Cardiac muscle cell (in vitro differentiated cells and primary cell): Measurements from ENCODE around the gene RNF182. TPM values are rescaled to one million over a fixed set of nuclear protein-coding genes. Genes with fewer than 3 reads are reported as not detected.
A peak's percentile ranks its signal among the peaks of the same experiment; 100 is the strongest.

Experiments used
- DNase-seq, 2 donors: peaks; one replicate each; pipeline versions ENCODE4 v3.0.0 to v3.0.0-alpha.2; 2010 to 2017; ENCODE audit warnings: low read depth in 1 of 2, low spot score in 1 of 2
- H3K27ac ChIP-seq: fragments of 200-600 bp; sonication (generic); 2 replicates; pipeline ENCODE4 v1.5.1; 2016
- H3K27me3 ChIP-seq: fragments of 200-600 bp; sonication (generic); 2 replicates; pipeline ENCODE4 v1.6.0; 2016; ENCODE audit warnings: control low read depth
- H3K36me3 ChIP-seq: fragments of 200-600 bp; sonication (generic); 2 replicates; pipeline ENCODE4 v1.5.1; 2016; ENCODE audit warnings: control low read depth
- H3K4me1 ChIP-seq: fragments of 200-600 bp; sonication (generic); 2 replicates; pipeline ENCODE4 v1.8.1; 2017; ENCODE audit warnings: low read depth, mild to moderate bottlenecking, mixed run types
- H3K4me3 ChIP-seq: fragments of 200-600 bp; sonication (generic); 2 replicates; pipeline ENCODE4 v1.5.1; 2016; ENCODE audit warnings: mild to moderate bottlenecking
- H3K9me3 ChIP-seq: fragments of 200-600 bp; sonication (generic); 2 replicates; pipeline ENCODE4 v1.5.1; 2017; ENCODE audit warnings: low read depth, mild to moderate bottlenecking, control low read depth
- CTCF ChIP-seq: IDR thresholded peaks from 2 replicates; pipeline ENCODE4 v1.5.1; 2012; ENCODE audit warnings: low read depth, mild to moderate bottlenecking, low read length
- polyA plus RNA-seq: library from polyadenylated mRNA; unstranded; fragments of >200 nt; fragmentation: Nextera tagmentation; extraction: Ambion mirVana; gene quantifications from 2 replicates; pipeline ENCODE4 v1.2.1, GENCODE V29; 2016
- total RNA-seq: library from RNA; depleted of rRNA; stranded (reverse); fragments of >200 nt; gene quantifications from 2 replicates; pipeline ENCODE4 v1.2.3, GENCODE V29; 2016

The RNF182 gene
- total and polyA plus RNA-seq, 2 experiments from 2014 or later, result 1.1 to 1.3 TPM

- Histone ChIP-seq H3K27ac (no peak overlapping the region), H3K36me3 (no peaks in the 10 kb centered on the region), H3K4me1 (no peaks in the 10 kb centered on the region), H3K9me3 (no peaks in the 10 kb centered on the region), H3K4me3 (no peak overlapping the region), H3K27me3 (peaks cover 4% of the 10 kb centered on the region)
- no peak for TF ChIP-seq CTCF
- DNase-seq, result peak in 1 of 2 donors; percentile 14
These were observed 102.2 kb downstream of the RNF182 start for GRCh38 chr6:14026831-14027539.

DNA sequence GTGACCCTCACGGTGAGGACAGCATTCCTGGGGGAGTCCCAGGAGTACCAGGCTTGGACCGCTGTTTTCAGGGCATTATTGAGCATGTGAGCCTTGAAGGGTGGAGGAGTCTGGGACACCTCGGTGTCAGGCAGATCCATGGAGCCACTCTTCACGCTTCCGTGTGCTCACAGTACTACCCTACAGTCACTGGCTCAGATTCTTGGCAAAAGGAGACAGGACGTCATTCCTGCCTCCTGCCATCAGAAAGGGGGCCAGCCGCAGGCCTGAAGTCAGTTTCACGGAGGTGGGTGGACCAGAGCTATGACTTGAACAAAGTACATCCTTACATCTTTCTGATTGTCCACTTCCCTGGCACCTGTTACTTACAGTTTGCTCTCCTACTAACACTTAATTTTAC, 103.9 kb downstream of the RNF182 start:
- no peak overlapping the region for H3K27ac ChIP-seq
- no peak for DNase-seq
- no peaks in the 10 kb centered on the region for H3K36me3 ChIP-seq
- no peaks in the 10 kb centered on the region for H3K4me1 ChIP-seq
- no peaks in the 10 kb centered on the region for H3K9me3 ChIP-seq
- peaks cover 4% of the 10 kb centered on the region for H3K27me3 ChIP-seq
- TF ChIP-seq CTCF, result no peak
- no peak overlapping the region for H3K4me3 ChIP-seq

DNA sequence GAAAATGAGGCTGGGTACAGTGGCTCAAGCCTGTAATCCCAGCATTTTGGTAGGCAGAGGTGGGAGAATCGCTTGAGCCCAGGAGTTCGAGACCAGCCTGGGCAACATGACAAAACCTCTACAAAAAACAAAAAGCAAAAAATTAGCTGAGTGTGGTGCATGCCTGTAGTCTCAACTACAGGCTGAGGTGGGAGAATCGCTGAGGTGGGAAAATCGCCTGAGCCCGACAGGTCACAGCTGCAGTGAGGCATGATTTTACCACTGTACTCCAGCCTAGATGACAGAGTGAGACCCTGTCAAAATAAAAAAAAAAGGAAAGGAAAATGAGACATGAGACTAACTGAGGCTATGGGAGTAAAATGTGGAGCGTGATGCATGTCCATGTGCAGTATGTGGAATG, 104.9 kb downstream of the RNF182 start:
- Histone ChIP-seq H3K27me3 (peaks cover 4% of the 10 kb centered on the region), H3K36me3 (no peaks in the 10 kb centered on the region), H3K4me3 (no peak overlapping the region), H3K9me3 (no peaks in the 10 kb centered on the region), H3K4me1 (no peaks in the 10 kb centered on the region), H3K27ac (no peak overlapping the region)
- no peak for TF ChIP-seq CTCF
- no peak for DNase-seq

Other genes starting within 250 kb of the RNF182 start
- gene RANBP9, start 213.1 kb upstream of the RNF182 start, total RNA-seq, result 32.3 and 35.2 TPM in 2 replicates
- 42.4 and 55.4 TPM in 2 replicates for gene RANBP9, start 213.1 kb upstream of the RNF182 start, polyA plus RNA-seq
- 13.8 and 20.2 TPM in 2 replicates for gene MCUR1, start 110.4 kb upstream of the RNF182 start, total RNA-seq
- gene MCUR1, start 110.4 kb upstream of the RNF182 start, polyA plus RNA-seq, result 44.7 and 51.6 TPM in 2 replicates
- gene CD83, start 192.8 kb downstream of the RNF182 start, total RNA-seq, result 3.3 and 6.6 TPM in 2 replicates
- 4.5 and 4.7 TPM in 2 replicates for gene CD83, start 192.8 kb downstream of the RNF182 start, polyA plus RNA-seq